Dendritic cell treated with granulocyte-macrophage colony-stimulating factor and Interleukin-4, amounts not matched to agents 40 ng/mL and 50 ng/mL, for 4 days (primary cell): Measurements from ENCODE around the gene FAM186B.

Experiments used
- H3K27ac Mint-ChIP-seq: one replicate; pipeline ENCODE4 v1.8.0; 2022; ENCODE audit warnings: mild to moderate bottlenecking, mixed read lengths
- H3K27me3 Mint-ChIP-seq: one replicate; pipeline ENCODE4 v1.8.0; 2022; ENCODE audit warnings: mild to moderate bottlenecking, mixed read lengths
- H3K36me3 Mint-ChIP-seq: one replicate; pipeline ENCODE4 v1.8.0; 2022; ENCODE audit warnings: low read depth, mixed read lengths
- H3K4me1 Mint-ChIP-seq: one replicate; pipeline ENCODE4 v1.8.0; 2022; ENCODE audit warnings: low read depth, mixed read lengths
- H3K4me3 Mint-ChIP-seq: one replicate; pipeline ENCODE4 v1.8.0; 2022; ENCODE audit warnings: mild to moderate bottlenecking, moderate library complexity, mixed read lengths
- H3K9me3 Mint-ChIP-seq: one replicate; pipeline ENCODE4 v1.8.0; 2022; ENCODE audit warnings: mixed read lengths
- intact Hi-C: fragments of 100-400 bp; cut with micrococcal nuclease; formaldehyde crosslinking; loops from one replicate; pipeline ENCODE4 v1.15.0; 2022

Gene FAM186B

DNA sequence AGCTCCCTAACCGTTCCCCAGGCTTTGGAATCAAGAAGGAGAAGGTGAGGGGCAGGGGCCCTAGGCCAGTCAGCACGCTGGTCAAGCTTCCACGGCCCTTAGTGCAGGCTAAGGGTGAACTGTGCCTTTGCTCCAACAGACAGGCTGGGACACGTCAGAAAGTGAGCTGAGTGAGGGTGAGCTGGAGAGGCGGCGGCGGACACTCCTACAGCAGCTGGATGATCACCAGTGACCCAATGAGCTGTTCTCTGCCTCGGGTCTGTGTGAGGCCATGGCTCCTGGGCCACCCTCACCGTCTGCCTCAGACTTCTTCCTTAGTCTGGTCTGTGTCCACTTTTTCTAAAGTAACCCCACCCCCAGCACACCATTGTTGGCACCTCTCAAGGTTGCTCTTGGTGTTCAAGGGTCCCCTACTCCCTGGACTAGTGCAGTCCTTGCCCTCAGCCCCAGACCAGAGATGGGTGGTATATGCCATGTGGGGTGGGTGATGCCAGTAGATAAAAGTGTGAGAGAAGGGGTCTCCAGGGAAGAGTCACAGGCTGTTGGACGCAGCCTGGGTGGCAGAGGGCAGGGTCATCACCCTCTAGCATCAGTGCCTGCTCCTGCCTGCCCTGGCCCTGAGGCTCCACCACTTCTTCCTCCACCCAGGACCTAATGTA, 38.7 kb upstream of the FAM186B start:
- no peaks in the 10 kb centered on the region for H3K9me3 Mint-ChIP-seq
- H3K4me3 Mint-ChIP-seq = no peak overlapping the region
- H3K27ac Mint-ChIP-seq = no peak overlapping the region
- H3K36me3 Mint-ChIP-seq = peaks cover 71% of the 10 kb centered on the region
- intact Hi-C loops = loop anchor here (1.0 kb wide), 1 partner anchor 63 kb away; the partner anchor contains the start of gene FMNL3
- H3K4me1 Mint-ChIP-seq = peaks cover 33% of the 10 kb centered on the region
- H3K27me3 Mint-ChIP-seq = no peaks in the 10 kb centered on the region

DNA sequence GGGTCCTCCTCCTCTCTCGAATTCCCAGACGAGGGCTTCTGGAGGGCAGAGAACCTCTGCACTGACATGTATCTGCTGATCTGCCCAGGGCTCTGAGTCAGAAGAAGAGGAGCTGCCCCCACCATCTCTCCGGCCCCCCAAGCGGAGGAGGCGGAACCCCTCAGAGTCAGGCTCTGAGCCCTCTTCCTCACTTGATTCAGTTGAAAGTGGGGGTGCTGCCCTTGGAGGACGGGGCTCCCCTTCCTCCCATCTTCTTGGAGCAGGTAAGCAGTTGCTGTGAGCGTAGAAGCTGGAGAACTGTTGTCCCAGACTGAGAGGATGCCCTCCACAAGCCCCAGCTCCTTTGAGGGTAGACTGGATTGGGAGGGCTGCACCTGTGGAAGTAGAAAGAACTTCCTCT, 37.7 kb upstream of the FAM186B start:
- peaks cover 61% of the 10 kb centered on the region for H3K36me3 Mint-ChIP-seq
- H3K4me1 Mint-ChIP-seq = peaks cover 26% of the 10 kb centered on the region
- H3K27me3 Mint-ChIP-seq = no peaks in the 10 kb centered on the region
- H3K9me3 Mint-ChIP-seq = no peaks in the 10 kb centered on the region
- intact Hi-C loops = no loop called here
- H3K27ac Mint-ChIP-seq = no peak overlapping the region
- no peak overlapping the region for H3K4me3 Mint-ChIP-seq

DNA sequence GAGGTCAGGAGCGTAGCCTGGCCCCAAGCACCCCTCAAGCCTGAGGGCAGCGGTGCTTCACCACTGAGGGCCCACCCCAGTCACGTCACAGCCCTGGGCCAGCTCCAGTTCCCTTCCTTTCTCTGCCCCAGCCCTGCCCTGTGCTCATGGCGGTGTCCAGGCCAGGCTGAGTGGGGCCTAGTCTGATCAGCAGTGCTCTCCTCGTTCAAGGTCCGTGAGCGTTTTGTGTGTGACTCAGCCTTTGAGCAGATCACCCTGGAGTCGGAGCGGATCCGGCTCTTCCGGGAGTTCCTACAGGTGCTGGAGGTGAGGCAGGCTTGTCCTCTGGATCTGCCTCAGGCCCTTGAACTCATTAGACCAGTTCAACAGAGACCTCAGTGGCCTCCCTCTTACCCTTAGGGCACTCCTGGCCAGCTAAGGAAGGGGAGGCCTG, 36.9 kb upstream of the FAM186B start:
- intact Hi-C loops = no loop called here
- no peaks in the 10 kb centered on the region for H3K9me3 Mint-ChIP-seq
- H3K27ac Mint-ChIP-seq = no peak overlapping the region
- H3K4me3 Mint-ChIP-seq = no peak overlapping the region
- H3K4me1 Mint-ChIP-seq = peaks cover 27% of the 10 kb centered on the region
- peaks cover 54% of the 10 kb centered on the region for H3K36me3 Mint-ChIP-seq
- H3K27me3 Mint-ChIP-seq = no peaks in the 10 kb centered on the region

DNA sequence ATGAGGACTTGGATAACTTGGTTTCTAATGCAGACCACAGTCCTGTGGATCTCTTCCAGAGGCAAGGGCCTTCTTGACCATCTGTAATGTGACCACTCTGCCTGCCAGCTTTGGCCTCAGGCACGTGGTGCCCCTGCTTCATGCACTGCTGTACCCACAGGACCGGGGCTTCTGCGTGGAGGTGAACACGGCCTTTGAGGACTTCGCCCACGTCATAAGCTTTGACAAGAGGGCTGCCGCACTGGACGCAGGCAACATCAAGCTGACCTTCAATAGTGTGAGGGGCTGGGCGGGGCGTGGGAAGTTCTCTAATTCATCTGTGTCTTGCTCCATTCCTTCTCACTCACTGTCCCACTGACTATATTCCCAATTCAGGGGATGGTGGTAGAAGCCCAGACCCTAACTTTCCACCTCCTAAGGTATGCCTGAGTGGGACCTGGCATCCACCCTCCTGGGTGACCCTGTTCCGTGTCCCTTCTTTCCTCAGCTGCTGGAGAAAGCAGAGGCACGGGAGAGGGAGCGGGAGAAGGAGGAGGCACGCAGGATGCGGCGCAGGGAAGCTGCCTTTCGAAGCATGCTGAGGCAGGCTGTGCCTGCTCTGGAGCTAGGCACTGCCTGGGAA, 36.4 kb upstream of the FAM186B start:
- intact Hi-C loops = no loop called here
- Mint-ChIP-seq H3K36me3 (peaks cover 48% of the 10 kb centered on the region), H3K27ac (no peak overlapping the region), H3K27me3 (no peaks in the 10 kb centered on the region), H3K4me3 (no peak overlapping the region), H3K4me1 (peaks cover 32% of the 10 kb centered on the region), H3K9me3 (no peaks in the 10 kb centered on the region)

DNA sequence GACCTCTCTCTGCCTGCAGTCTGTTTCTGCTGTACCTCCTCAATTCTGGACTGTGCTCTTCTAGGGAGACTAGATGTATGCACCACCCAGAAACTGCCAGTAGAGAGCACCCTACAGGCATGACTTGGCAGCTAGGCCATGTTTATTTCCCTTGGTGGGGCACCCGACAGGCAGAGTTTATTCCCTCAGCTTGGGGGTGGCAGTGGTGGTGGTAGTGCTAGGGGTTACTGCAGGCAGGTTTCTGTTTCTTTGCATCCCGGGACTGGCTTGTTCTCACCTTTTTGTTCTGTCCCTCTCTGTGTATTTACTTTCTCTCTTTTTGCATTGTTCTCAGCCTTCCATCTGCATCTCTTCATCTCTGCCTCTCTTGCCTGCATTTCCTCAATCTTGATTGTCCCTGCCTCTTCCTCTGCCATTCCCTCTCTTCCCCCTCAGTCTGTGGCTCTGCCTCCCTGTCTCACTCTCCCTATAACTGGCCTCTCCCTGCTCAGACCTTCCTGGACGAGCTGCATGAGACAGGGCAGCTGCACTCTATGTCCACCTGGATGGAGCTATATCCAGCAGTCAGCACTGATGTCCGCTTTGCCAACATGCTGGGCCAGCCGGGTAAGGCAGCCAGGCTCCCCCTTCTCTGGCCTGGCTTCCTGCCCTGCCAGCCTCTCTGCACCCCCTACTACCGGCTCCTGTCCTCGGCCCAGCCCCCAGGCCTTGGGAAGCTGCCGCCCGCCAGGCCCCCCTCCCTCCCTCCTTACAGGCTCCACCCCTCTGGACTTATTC, 31.7 kb upstream of the FAM186B start:
- Mint-ChIP-seq H3K27me3 (no peaks in the 10 kb centered on the region), H3K36me3 (peaks cover 2% of the 10 kb centered on the region), H3K9me3 (no peaks in the 10 kb centered on the region), H3K4me3 (no peak overlapping the region), H3K4me1 (peaks cover 16% of the 10 kb centered on the region), H3K27ac (peak overlapping the region; percentile 9)
- intact Hi-C loops = no loop called here

DNA sequence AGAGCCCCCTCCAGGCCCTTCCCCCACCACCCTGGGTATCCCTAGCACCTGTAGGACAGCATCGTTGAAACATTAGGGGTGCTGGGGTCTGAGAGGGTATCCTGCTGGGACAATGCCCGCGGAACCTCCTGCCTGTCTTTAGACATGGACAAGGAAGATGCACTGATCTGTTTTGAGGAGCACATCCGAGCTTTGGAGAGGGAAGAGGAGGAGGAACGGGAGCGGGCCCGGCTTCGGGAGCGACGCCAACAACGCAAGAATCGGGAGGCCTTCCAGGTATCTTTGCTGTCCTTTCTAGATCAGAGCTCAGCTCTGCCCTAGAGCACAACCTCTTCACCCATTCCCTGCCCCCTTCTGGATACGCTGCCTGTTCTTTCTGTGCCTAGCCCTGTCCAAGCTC, 31.1 kb upstream of the FAM186B start:
- H3K27me3 Mint-ChIP-seq = no peaks in the 10 kb centered on the region
- peaks cover 16% of the 10 kb centered on the region for H3K4me1 Mint-ChIP-seq
- no peaks in the 10 kb centered on the region for H3K9me3 Mint-ChIP-seq
- no peaks in the 10 kb centered on the region for H3K36me3 Mint-ChIP-seq
- intact Hi-C loops = no loop called here
- no peak overlapping the region for H3K27ac Mint-ChIP-seq
- no peak overlapping the region for H3K4me3 Mint-ChIP-seq

DNA sequence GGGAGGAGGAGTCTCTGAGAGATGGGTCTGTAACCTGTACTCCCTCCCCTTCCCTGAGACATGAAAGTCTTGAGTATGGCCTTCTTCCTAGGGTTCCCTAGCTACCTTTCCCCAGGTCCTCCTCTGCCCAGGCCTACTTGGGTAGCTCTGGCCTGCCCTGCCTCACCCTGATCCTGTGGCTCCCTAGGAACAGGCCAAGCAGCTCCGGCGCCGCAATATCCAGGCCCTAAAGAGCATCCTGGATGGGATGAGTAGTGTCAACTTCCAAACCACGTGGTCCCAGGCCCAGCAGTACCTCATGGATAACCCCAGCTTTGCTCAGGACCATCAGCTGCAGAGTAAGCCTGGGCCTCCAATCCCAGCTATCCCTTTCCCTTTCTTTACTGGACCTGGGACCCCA, 30.2 kb upstream of the FAM186B start:
- no peak overlapping the region for H3K4me3 Mint-ChIP-seq
- H3K9me3 Mint-ChIP-seq = no peaks in the 10 kb centered on the region
- H3K36me3 Mint-ChIP-seq = no peaks in the 10 kb centered on the region
- intact Hi-C loops = no loop called here
- H3K27me3 Mint-ChIP-seq = no peaks in the 10 kb centered on the region
- peaks cover 16% of the 10 kb centered on the region for H3K4me1 Mint-ChIP-seq
- no peak overlapping the region for H3K27ac Mint-ChIP-seq

DNA sequence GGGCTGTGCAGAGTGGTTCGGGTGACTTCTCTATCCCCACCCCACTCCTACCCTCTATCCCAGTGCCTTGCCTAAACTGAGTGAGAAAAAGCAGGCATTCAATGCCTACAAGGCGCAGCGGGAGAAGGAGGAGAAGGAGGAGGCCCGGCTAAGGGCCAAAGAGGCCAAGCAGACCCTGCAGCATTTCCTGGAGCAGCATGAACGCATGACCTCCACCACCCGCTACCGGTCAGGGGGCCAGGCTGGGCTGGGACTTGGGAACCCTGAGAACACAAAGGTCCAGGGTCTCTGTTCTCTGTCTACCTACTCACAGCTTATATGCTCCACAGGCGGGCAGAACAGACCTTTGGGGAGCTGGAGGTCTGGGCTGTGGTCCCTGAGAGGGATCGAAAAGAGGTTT, 29.6 kb upstream of the FAM186B start:
- no peaks in the 10 kb centered on the region for H3K36me3 Mint-ChIP-seq
- H3K4me3 Mint-ChIP-seq = no peak overlapping the region
- intact Hi-C loops = no loop called here
- peaks cover 2% of the 10 kb centered on the region for H3K27me3 Mint-ChIP-seq
- H3K27ac Mint-ChIP-seq = no peak overlapping the region
- H3K9me3 Mint-ChIP-seq = no peaks in the 10 kb centered on the region
- H3K4me1 Mint-ChIP-seq = peaks cover 12% of the 10 kb centered on the region

DNA sequence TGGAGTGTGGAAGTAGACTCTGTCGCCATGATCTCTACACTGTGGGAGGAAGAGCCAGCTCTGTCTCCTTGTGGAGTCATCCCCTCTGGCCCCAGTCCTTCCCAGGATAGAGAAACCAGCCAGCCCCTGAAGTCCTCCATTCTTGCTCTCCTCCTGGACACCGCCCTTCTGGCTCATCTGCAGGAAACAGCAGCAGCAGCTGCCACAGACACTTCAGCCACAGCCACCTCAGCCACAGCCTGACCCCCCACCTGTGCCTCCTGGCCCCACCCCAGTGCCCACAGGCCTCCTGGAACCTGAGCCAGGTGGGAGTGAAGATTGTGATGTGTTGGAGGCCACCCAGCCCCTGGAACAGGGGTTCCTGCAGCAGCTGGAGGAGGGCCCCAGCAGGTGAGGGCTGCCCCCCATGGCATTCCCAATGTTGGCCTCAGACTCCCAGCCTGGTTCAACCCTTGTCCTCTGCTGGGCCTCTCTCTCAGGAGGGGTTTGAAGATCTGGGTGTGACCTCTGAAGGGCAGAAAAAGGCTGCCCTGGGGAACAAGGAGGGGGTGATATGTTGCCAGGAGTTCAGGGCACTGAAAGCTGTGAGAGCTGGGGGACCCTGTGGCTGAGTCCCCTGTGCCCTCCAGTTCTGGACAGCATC, 28.4 kb upstream of the FAM186B start:
- H3K27me3 Mint-ChIP-seq = peaks cover 2% of the 10 kb centered on the region
- intact Hi-C loops = no loop called here
- H3K36me3 Mint-ChIP-seq = no peaks in the 10 kb centered on the region
- H3K4me3 Mint-ChIP-seq = no peak overlapping the region
- H3K4me1 Mint-ChIP-seq = peaks cover 16% of the 10 kb centered on the region
- no peaks in the 10 kb centered on the region for H3K9me3 Mint-ChIP-seq
- H3K27ac Mint-ChIP-seq = no peak overlapping the region

DNA sequence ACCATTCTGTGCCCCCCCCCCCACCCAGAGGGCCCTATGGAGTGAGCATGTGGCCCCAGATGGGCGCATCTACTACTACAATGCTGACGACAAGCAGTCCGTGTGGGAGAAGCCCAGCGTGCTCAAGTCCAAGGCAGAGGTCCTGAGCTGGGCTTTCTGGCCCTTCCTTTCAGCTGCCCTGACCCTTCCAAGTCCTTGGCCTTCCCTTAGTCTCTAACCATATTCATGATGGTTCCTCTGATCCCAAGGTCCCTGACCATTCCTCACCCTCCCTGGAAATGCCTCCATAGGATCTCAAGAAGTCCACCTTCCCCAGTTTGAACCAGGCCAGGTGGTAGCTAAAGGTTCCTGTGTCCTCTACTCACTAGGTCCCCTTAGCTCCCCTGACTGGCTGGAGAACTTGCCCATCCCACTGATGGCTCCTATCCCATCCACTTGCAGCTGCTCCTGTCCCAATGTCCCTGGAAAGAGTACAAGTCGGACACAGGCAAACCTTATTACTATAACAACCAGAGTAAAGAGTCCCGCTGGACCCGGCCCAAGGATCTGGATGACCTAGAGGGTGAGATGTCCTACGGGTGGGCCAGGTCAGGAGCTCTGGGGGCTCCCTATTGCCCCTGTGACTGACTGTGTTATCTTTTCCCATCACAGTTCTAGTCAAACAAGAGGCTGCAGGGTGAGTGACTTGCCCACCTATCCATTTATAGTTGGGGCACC, 27.7 kb upstream of the FAM186B start:
- H3K9me3 Mint-ChIP-seq = no peaks in the 10 kb centered on the region
- no peaks in the 10 kb centered on the region for H3K36me3 Mint-ChIP-seq
- H3K4me3 Mint-ChIP-seq = no peak overlapping the region
- peaks cover 2% of the 10 kb centered on the region for H3K27me3 Mint-ChIP-seq
- no peak overlapping the region for H3K27ac Mint-ChIP-seq
- H3K4me1 Mint-ChIP-seq = peaks cover 16% of the 10 kb centered on the region
- intact Hi-C loops = no loop called here

DNA sequence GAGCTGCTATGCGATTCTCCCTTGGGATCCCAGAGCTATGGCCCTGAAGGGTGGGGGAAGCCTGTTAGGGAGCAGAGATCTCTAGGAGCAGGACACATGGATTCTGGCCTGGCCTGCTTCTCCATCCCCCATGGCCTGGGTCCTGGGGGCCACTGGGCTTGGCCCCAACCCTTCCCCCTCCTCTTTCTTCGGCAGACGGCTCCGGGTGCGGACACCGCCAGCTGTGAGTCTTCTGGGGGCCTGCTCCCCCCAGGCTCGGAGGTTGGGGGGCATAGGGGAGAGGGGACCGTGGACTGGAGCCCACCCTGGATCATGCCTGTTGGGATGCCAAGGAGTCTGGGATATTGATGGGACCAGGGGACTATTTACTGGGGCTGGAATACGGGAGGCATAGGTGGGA, 27.0 kb upstream of the FAM186B start:
- intact Hi-C loops = no loop called here
- no peak overlapping the region for H3K4me3 Mint-ChIP-seq
- H3K4me1 Mint-ChIP-seq = peaks cover 15% of the 10 kb centered on the region
- H3K27me3 Mint-ChIP-seq = peaks cover 2% of the 10 kb centered on the region
- H3K9me3 Mint-ChIP-seq = no peaks in the 10 kb centered on the region
- no peaks in the 10 kb centered on the region for H3K36me3 Mint-ChIP-seq
- no peak overlapping the region for H3K27ac Mint-ChIP-seq

DNA sequence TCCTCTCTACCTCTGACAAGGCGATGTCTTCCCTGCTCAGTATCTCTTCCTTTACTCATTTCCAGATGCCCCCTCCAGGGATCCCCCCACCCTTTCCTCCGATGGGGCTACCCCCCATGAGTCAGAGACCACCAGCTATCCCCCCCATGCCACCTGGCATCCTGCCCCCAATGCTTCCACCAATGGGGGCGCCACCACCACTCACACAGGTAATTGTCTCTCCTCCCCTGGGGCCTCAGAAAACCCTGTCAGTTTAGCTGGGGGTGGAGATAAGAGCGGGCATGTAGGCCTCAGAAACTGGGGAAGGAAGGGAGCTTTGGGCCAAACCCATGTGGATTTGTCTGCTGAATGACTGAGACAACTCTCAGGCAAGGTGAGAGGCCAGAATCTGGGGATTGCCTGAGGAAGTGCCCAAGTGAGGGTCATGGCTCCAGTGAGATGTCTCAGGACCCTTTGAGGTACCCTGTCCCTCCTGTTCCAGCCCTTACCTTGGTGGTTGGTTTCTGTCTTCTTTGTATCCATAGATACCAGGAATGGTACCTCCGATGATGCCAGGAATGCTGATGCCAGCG, 26.0 kb upstream of the FAM186B start:
- no peaks in the 10 kb centered on the region for H3K36me3 Mint-ChIP-seq
- no peak overlapping the region for H3K27ac Mint-ChIP-seq
- H3K9me3 Mint-ChIP-seq = no peaks in the 10 kb centered on the region
- no peak overlapping the region for H3K4me3 Mint-ChIP-seq
- H3K27me3 Mint-ChIP-seq = peaks cover 2% of the 10 kb centered on the region
- H3K4me1 Mint-ChIP-seq = peaks cover 6% of the 10 kb centered on the region
- intact Hi-C loops = no loop called here

DNA sequence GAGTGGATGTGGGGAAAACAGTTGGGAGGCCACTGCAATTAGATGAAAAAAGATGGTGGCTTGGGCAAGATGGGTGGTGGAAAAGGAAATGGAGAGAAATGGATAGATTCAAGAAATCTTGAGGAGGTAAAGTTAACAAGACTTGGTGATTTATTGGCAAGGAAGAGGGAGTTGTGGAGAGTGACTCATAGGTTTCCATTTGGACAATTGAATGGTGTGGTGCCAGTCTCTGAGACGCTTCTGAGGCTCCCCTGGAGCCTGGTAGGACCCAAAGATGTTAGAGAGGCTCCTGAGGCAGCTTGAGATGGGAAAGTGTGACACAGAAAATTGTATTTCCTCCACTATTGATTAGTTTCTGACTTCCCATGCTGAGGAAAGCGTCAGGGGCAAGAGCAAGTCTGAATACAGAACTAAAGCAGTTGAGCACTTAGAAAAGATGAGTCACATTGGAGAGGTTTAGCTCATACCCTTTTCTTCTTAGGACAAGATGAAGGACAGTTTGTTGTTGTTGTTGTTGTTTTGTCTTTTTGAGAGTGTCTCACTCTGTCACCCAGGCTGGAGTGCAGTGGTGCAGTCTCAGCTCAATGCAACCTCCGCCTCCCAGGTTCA, 22.4 kb upstream of the FAM186B start:
- no peak overlapping the region for H3K4me3 Mint-ChIP-seq
- H3K9me3 Mint-ChIP-seq = no peaks in the 10 kb centered on the region
- H3K36me3 Mint-ChIP-seq = no peaks in the 10 kb centered on the region
- peaks cover 10% of the 10 kb centered on the region for H3K27me3 Mint-ChIP-seq
- no peak overlapping the region for H3K27ac Mint-ChIP-seq
- intact Hi-C loops = no loop called here
- peaks cover 19% of the 10 kb centered on the region for H3K4me1 Mint-ChIP-seq
